Measurements from ENCODE around the gene NR2F1-AS1.

The NR2F1-AS1 gene

DNA sequence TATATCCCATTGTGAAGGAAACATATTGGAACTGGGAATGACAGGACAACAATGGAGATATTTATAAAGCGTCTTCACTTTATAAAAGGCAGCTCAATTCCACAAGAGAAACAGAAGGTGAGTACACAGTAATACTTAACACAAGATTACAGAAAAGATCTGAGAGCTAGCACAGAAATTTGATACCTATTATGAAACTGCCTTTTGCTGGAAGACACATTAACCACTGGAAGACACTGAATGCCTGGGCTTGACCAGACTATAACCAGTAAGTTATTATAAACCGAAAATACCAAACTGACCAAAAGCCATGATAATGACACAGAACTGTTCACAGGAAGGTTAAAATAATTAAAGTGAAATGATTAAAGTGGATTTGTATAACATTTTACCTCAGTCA, 195.4 kb downstream of the NR2F1-AS1 start:
- no peak for DNase-seq (ENCODE audit: low read depth in 3 of 3)

DNA sequence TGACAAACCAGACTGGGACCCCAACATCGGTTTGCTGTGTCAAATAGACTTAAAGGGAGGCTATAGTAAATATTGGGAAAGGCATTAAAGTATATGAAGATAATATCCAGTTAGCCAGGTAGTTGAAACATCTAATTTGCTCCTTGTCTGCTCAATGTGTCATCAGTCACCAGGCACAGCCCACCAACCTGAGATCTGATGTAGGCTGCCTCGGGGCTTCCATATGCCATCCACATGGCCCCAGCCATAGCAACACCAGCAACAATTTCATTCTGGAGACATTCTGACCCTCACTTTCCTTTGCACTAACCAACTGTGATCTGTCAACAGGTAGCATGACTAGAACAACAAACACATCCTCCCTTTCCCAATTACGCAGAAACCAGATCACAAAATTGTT, 196.0 kb downstream of the NR2F1-AS1 start:
- DNase-seq (ENCODE audit: low read depth in 3 of 3): no peak

DNA sequence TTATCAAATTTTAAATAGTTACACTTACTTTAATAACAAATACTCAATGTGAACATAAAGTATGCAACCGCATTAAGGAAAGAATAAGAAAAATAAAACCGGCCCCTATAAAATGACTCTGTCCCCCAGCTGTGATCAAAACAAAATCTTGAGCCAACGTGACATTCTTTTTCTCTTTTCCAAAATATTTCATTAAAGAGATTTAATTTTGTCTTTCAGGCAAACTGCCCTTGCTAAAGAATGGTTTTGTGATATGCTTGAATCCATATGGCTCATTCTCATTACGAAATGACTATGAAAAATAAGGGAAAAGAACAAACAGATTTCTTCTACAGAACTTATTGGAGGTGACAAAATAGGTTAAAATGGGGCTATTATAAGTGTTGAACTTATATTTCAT, 197.0 kb downstream of the NR2F1-AS1 start:
- no peak for DNase-seq (ENCODE audit: low read depth in 3 of 3)

DNA sequence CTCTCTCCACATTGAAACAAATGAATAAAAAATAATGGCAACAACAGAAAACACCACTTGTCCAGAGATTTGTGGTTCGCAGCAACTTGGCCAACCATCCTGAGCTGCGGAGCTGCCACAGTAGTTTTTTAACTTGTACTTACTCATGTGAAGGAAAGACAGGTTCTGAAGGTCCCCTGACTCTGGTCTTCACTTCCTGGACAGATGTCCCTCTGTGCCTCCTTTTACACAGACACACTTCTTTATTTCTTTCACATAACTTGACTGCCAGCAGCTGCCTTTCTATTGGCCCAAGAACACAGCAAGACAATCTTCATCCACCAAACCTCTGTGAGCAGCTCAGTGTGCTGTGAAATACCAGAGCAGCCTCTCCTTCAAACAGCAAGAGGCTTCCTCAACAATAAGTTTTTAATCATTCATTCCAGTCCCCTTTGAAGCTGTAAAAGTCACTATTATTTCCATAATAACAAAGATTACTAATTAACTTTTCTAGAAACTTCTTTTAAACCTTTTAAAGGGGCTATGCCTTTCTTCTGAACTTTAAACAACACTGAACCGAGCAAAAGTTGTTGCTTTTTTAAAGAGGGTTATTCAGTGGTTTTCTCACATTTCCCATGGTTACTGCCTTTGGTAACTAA, 198.7 kb downstream of the NR2F1-AS1 start:
- DNase-seq (ENCODE audit: low read depth in 3 of 3): no peak

DNA sequence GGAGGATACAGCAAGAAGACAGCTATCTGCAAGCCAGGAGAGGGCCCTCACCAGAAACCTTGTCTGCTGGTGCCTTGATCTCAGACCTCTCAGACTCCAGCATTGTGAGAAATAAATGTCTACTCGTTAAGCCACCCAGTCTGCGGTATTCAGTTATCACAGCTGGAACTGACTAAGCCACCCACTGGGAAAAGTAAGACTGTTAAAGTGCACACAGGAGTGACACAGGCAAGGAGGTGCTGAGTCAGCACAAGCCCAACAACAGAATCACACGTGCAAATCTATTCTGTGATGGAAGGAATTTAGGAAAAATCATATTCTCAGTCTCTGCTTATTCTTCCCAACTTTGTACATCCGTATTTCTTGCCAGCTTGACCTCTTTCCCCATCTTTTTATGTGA, 200.0 kb downstream of the NR2F1-AS1 start:
- DNase-seq (ENCODE audit: low read depth in 3 of 3): no peak

DNA sequence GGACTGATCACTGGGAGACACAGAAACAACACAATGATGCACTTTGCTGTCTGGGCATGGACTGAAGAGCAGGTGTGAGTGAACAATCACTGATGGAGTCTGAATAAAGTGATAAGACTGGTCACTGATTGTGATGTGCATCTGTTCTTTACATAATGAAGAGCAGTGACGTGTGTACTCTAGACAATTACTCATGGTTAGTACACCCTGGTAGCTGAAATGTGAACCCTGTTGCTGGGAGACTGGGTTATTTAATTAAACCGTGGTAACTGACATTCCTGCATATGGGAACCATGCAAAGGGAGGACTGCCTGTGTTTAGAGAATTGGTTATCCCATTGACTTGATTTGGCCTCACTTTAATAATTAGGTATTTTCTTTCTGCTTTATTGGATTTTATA, 202.9 kb downstream of the NR2F1-AS1 start:
- no peak for DNase-seq (ENCODE audit: low read depth in 3 of 3)

DNA sequence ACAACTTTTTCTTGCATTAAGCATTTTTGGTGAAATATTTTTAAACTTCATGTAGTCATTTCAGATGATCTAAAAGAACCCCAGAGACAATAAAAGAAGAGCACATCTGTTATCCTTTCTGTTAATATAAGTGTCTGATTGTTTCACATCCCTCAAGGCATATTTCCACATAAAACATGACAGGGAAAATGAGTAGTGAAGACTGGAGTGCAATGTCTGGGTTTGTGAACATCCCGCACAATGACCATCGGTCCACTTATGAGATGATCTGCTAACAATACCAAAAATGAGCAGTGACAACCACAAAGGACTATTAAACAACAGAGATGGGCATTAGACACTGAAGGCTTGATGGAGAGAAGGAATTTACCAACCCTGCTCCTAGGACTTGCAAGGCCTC, 209.1 kb downstream of the NR2F1-AS1 start:
- no peak for DNase-seq (ENCODE audit: low read depth in 3 of 3)

DNA sequence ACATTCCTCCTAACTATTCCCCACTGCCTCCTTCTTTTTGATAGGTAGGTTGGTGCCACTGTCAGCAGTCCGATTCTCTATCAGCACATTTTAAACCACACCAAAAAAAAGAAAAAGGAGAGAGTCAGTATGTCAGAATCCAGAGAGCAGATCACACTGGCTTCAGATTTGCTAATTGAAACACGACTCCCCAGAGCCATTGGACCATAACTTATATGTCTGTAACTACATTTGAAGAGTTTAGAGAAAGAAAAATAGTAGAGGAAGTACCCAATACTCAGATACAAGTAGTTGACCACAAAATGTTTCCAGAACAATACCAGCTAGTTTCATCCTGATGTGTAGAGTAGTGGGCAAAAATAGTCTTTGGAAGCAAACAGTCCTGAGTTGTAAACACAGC, 216.6 kb downstream of the NR2F1-AS1 start:
- no peak for DNase-seq (ENCODE audit: low read depth in 3 of 3)

DNA sequence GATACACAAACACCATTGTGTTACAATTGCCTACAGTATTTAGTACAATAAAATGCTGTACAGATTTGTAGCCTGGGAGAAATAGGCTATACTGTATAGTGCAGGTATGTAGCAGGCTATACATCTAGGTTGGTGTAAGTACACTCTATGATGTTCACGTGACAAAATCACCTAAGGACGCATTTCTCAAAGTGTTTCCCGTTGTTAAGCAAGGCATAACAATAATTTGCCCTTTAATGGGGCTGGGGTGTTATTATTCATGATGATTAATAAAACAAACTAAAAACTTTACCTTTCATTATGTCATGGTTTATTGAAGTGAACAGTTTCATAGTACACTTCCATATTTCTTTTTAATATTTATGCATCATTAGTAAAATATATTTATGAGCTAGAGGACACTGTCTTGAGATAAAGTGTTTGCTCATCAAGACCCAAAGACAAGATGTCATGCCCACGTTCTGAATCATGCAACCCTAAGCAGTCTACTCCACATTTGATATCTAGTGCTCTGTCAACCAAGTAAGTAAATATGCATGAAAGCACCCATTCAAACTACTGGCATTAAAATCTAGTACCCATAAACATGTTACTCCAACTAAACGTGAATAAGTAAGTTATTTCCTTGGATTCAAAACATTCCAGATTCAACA, 220.5 kb downstream of the NR2F1-AS1 start:
- no peak for DNase-seq (ENCODE audit: low read depth in 3 of 3)

DNA sequence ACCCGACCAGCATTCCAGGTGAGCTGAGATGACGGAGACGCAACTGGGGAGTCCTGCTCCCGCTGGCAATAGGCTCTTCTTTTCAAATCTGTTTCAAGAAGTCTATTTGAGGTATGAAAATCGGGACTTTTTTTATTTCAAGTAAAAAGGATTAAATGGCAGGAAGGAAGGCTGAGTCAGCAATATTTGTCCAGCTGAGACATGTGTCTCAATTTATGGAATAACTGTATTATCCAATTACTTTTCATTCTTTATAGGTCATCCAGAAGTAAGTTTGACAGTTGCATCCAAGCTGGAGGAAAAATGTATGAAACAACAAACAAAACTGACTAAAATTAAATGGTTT, 221.1 kb downstream of the NR2F1-AS1 start:
- DNase-seq (ENCODE audit: low read depth in 3 of 3): no peak
